ENCODE results near the gene MAP3K7. TPM values are rescaled to one million over a fixed set of nuclear protein-coding genes. Genes with fewer than 3 reads are reported as not detected.

MAP3K7 gene
- total and polyA plus RNA-seq, 2 of the 13 experiments (the other 11 are each of a cell fraction or from before 2014, with no cell fraction given) = 24.1 to 24.4 TPM

- peak; percentile 26; the same call in 1 of the 2 replicates for TF ChIP-seq ZNF281 (CRISPR knock-in tag; IDR thresholded peaks at IDR 0.05; ENCODE audit: borderline replicate concordance)
- TF ChIP-seq TSC22D2 (CRISPR knock-in tag; IDR thresholded peaks at IDR 0.05; ENCODE audit: borderline replicate concordance) = no peak
- 0 out of 2 replicates have a peak, but pooled peaks have one; percentile 43 for TF ChIP-seq KLF6 (CRISPR knock-in tag; IDR thresholded peaks at IDR 0.05)
- TF ChIP-seq ZFP91 (CRISPR knock-in tag; IDR thresholded peaks at IDR 0.05; ENCODE audit: borderline replicate concordance) = peak; percentile 97
- TF ChIP-seq ZNF460 (CRISPR knock-in tag; IDR thresholded peaks at IDR 0.05; ENCODE audit: borderline replicate concordance) = no peak
- no peak for TF ChIP-seq TRIM24 (CRISPR knock-in tag; IDR thresholded peaks at IDR 0.05)
- no peak for TF ChIP-seq MEF2D (CRISPR knock-in tag; IDR thresholded peaks at IDR 0.05)
- TF ChIP-seq U2AF2 (IDR thresholded peaks at IDR 0.05; ENCODE audit: low read depth, low read length) = no peak
- TF ChIP-seq KLF15 (CRISPR knock-in tag; IDR thresholded peaks at IDR 0.05; ENCODE audit: borderline replicate concordance) = no peak
- TF ChIP-seq ZNF225 (CRISPR knock-in tag; IDR thresholded peaks at IDR 0.05) = no peak
- TF ChIP-seq SOX6 (IDR thresholded peaks at IDR 0.05) = no peak
- 0 out of 2 replicates have a peak, but pooled peaks have one; percentile 37 for TF ChIP-seq SOX6 (CRISPR knock-in tag; IDR thresholded peaks at IDR 0.05)
- TF ChIP-seq HNRNPL (IDR thresholded peaks at IDR 0.05; ENCODE audit: low read depth, low read length) = no peak
- no peak; the same call in 1 of the 2 replicates for TF ChIP-seq HOXD1 (CRISPR knock-in tag; IDR thresholded peaks at IDR 0.05)
- no peak for TF ChIP-seq TFAP4 (IDR thresholded peaks at IDR 0.05; ENCODE audit: borderline replicate concordance, low read depth)
- TF ChIP-seq NR1H2 (CRISPR knock-in tag; IDR thresholded peaks at IDR 0.05; ENCODE audit: borderline replicate concordance, low read depth) = no peak
- 0 out of 2 replicates have a peak, but pooled peaks have one; percentile 44 for TF ChIP-seq ISL2 (CRISPR knock-in tag; IDR thresholded peaks at IDR 0.05)
- TF ChIP-seq ZSCAN5A (CRISPR knock-in tag; IDR thresholded peaks at IDR 0.05; ENCODE audit: borderline replicate concordance) = no peak
- TF ChIP-seq RBFOX2 (IDR thresholded peaks at IDR 0.05; ENCODE audit: low read depth, low read length) = peak; percentile 88
- no peak; the same call in 1 of the 2 replicates for TF ChIP-seq SALL2 (CRISPR knock-in tag; IDR thresholded peaks at IDR 0.05)
- no peak for TF ChIP-seq XRCC5 (optimal IDR thresholded peaks at IDR 0.05; ENCODE audit: low read length)
- no peak for TF ChIP-seq ZNF720 (CRISPR knock-in tag; IDR thresholded peaks at IDR 0.05)
- TF ChIP-seq LCORL (IDR thresholded peaks at IDR 0.05) = peak; percentile 38; the same call in 1 of the 2 replicates
- TF ChIP-seq LCORL (CRISPR knock-in tag; IDR thresholded peaks at IDR 0.05) = peak; percentile 24; the same call in 1 of the 2 replicates
Measured at GRCh38 chr6:90586836-90587638, at the start of gene MAP3K7 (continued).
